Urothelium cell line (cell line): ENCODE measurements around the gene MAP7.
A peak's percentile ranks its signal among the peaks of the same experiment; 100 is the strongest.
"Not testable (repeated sequence)": the region's sequence is repeated elsewhere in the genome, so short reads cannot be mapped to it uniquely, and the experiment has no call there.

Source experiments
- DNase-seq: peaks from one replicate; pipeline ENCODE4 v3.0.0; 2011; ENCODE audit warnings: low spot score, mixed read lengths
- FAIRE-seq: peaks from 2 replicates; lab custom pipeline; 2011; peaks lifted over from hg19 to GRCh38; lab: Jason Lieb, UNC

MAP7 gene

GRCh38 chr6:136550330-136551071 lies at the start of gene MAP7:
Gene MAP7 (minus strand): TSS chr6:136550422. CDS start chr6:136550408, 14 bp downstream.
- DNase-seq = peak; percentile 84

GRCh38 chr6:136599329-136600011 lies 49.2 kb upstream of the MAP7 start:
- FAIRE-seq (no peak), DNase-seq (no peak)

More at GRCh38 chr6:136550330-136551071, at the start of gene MAP7:
- FAIRE-seq = no peak

- FAIRE-seq = no peak
Measured at GRCh38 chr6:136598048-136598447, 47.8 kb upstream of the MAP7 start.

GRCh38 chr6:136594671-136595070 lies 44.4 kb upstream of the MAP7 start:
- no peak for FAIRE-seq

More at GRCh38 chr6:136598048-136598447, 47.8 kb upstream of the MAP7 start:
- DNase-seq = no peak

GRCh38 chr6:136593748-136594490 lies 43.7 kb upstream of the MAP7 start:
- peak; percentile 70 for DNase-seq
- FAIRE-seq = no peak

More at GRCh38 chr6:136594671-136595070, 44.4 kb upstream of the MAP7 start:
- no peak for DNase-seq

GRCh38 chr6:136592930-136593673 lies 42.9 kb upstream of the MAP7 start:
- FAIRE-seq = no peak
- no peak for DNase-seq

- no peak for FAIRE-seq
- no peak for DNase-seq
Measured at GRCh38 chr6:136591617-136592016, 41.4 kb upstream of the MAP7 start.

- not testable (repeated sequence) for DNase-seq, FAIRE-seq
Measured at GRCh38 chr6:136590846-136591245, 40.6 kb upstream of the MAP7 start.

GRCh38 chr6:136587527-136587926 lies 37.3 kb upstream of the MAP7 start:
- FAIRE-seq = no peak
- DNase-seq = no peak

- FAIRE-seq = no peak
- DNase-seq = no peak
Measured at GRCh38 chr6:136586295-136586694, 36.1 kb upstream of the MAP7 start.

GRCh38 chr6:136585523-136585922 lies 35.3 kb upstream of the MAP7 start:
- FAIRE-seq, DNase-seq: not testable (repeated sequence)

GRCh38 chr6:136584290-136584689 lies 34.1 kb upstream of the MAP7 start:
- not testable (repeated sequence) for FAIRE-seq, DNase-seq

GRCh38 chr6:136582711-136583471 lies 32.7 kb upstream of the MAP7 start:
- DNase-seq (no peak), FAIRE-seq (no peak)

GRCh38 chr6:136579800-136580199 lies 29.6 kb upstream of the MAP7 start:
- FAIRE-seq (no peak), DNase-seq (no peak)

- no peak for FAIRE-seq
- DNase-seq = no peak
Measured at GRCh38 chr6:136576821-136577220, 26.6 kb upstream of the MAP7 start.

GRCh38 chr6:136571496-136571895 lies 21.3 kb upstream of the MAP7 start:
- no peak for DNase-seq
- FAIRE-seq = no peak

GRCh38 chr6:136571065-136571464 lies 20.8 kb upstream of the MAP7 start:
- DNase-seq (no peak), FAIRE-seq (no peak)

GRCh38 chr6:136568129-136568528 lies 17.9 kb upstream of the MAP7 start:
- DNase-seq (no peak), FAIRE-seq (no peak)

- DNase-seq (no peak), FAIRE-seq (no peak)
Measured at GRCh38 chr6:136567688-136568087, 17.5 kb upstream of the MAP7 start.

- no peak for DNase-seq
- FAIRE-seq = no peak
Measured at GRCh38 chr6:136566851-136567250, 16.6 kb upstream of the MAP7 start.
